Astrocyte (in vitro differentiated cells and primary cell): Measurements from ENCODE around the gene LIPC. TPM values are rescaled to one million over a fixed set of nuclear protein-coding genes. Genes with fewer than 3 reads are reported as not detected.

Experiments
- DNase-seq: peaks from one replicate; pipeline ENCODE4 v3.0.0-alpha.2; 2010; ENCODE audit warnings: low read depth
- FAIRE-seq: peaks from 2 replicates; lab custom pipeline; 2011; peaks lifted over from hg19 to GRCh38; lab: Jason Lieb, UNC
- H2AFZ ChIP-seq: 2 replicates; pipeline ENCODE4 v1.6.0; 2012; ENCODE audit warnings: low read depth, low read length, inconsistent platforms
- H3K27ac ChIP-seq: 2 replicates; pipeline ENCODE4 v1.5.1; 2011; ENCODE audit warnings: low read depth, low read length, inconsistent platforms
- H3K27me3 ChIP-seq: 2 replicates; pipeline ENCODE4 v1.6.0; 2011; ENCODE audit warnings: low read length, inconsistent platforms; ENCODE audit not compliant: insufficient read depth
- H3K36me3 ChIP-seq: 2 replicates; pipeline ENCODE4 v1.5.1; 2011; ENCODE audit warnings: low read length, inconsistent platforms; ENCODE audit not compliant: insufficient read depth
- H3K4me1 ChIP-seq: 2 replicates; pipeline ENCODE4 v1.5.1; 2011; ENCODE audit warnings: low read length, inconsistent platforms; ENCODE audit not compliant: insufficient read depth
- H3K4me2 ChIP-seq: 2 replicates; pipeline ENCODE4 v1.6.0; 2012; ENCODE audit warnings: low read length, inconsistent platforms
- H3K4me3 ChIP-seq: 2 replicates; pipeline ENCODE4 v1.5.1; 2011; ENCODE audit warnings: low read depth, mild to moderate bottlenecking, low read length, inconsistent platforms; ENCODE audit not compliant: insufficient read depth
- H3K79me2 ChIP-seq: 2 replicates; pipeline ENCODE4 v1.6.0; 2012; ENCODE audit warnings: mild to moderate bottlenecking, low read length, inconsistent platforms; ENCODE audit not compliant: insufficient read depth
- H3K9ac ChIP-seq: 2 replicates; pipeline ENCODE4 v1.6.0; 2012; ENCODE audit warnings: mild to moderate bottlenecking, low read length, inconsistent platforms
- H3K9me3 ChIP-seq: 2 replicates; pipeline ENCODE4 v1.5.1; 2012; ENCODE audit warnings: low read depth, mild to moderate bottlenecking, low read length, inconsistent platforms; ENCODE audit not compliant: insufficient read depth
- H4K20me1 ChIP-seq: 2 replicates; pipeline ENCODE4 v1.6.0; 2012; ENCODE audit warnings: low read length, inconsistent platforms; ENCODE audit not compliant: insufficient read depth
- H3K27ac Mint-ChIP-seq: one replicate; pipeline ENCODE4 v1.8.0; 2021; ENCODE audit warnings: mild to moderate bottlenecking, mixed read lengths; ENCODE audit not compliant: unreplicated experiment
- H3K27me3 Mint-ChIP-seq: one replicate; pipeline ENCODE4 v1.8.0; 2021; ENCODE audit warnings: low read depth, mixed read lengths; ENCODE audit not compliant: unreplicated experiment
- H3K36me3 Mint-ChIP-seq: one replicate; pipeline ENCODE4 v1.8.0; 2021; ENCODE audit warnings: low read depth, mixed read lengths; ENCODE audit not compliant: unreplicated experiment
- H3K4me1 Mint-ChIP-seq: one replicate; pipeline ENCODE4 v1.8.0; 2021; ENCODE audit warnings: low read depth, mixed read lengths; ENCODE audit not compliant: unreplicated experiment
- H3K4me3 Mint-ChIP-seq: one replicate; pipeline ENCODE4 v1.8.0; 2021; ENCODE audit warnings: mild to moderate bottlenecking, moderate library complexity, mixed read lengths; ENCODE audit not compliant: unreplicated experiment
- H3K9me3 Mint-ChIP-seq: one replicate; pipeline ENCODE4 v1.8.0; 2021; ENCODE audit warnings: mild to moderate bottlenecking, mixed read lengths; ENCODE audit not compliant: unreplicated experiment
- CTCF ChIP-seq: IDR thresholded peaks from 2 replicates; pipeline ENCODE4 v1.5.1; 2011; ENCODE audit warnings: low read depth, mild to moderate bottlenecking, inconsistent platforms, low read length, moderate library complexity; ENCODE audit not compliant: insufficient read depth
- EZH2 ChIP-seq: IDR thresholded peaks from 2 replicates; pipeline ENCODE4 v1.6.1; 2012; ENCODE audit warnings: mild to moderate bottlenecking, low read length, inconsistent platforms; ENCODE audit not compliant: insufficient read depth
- total RNA-seq: library from RNA; stranded (reverse); gene quantifications from 2 replicates; pipeline ENCODE4 v1.2.1, GENCODE V29; 2021

Gene LIPC
- total RNA-seq, 1 donor from 2014 or later = not detected

GRCh38 chr15:58425834-58426233 is 6.0 kb upstream of the LIPC start:
- TF ChIP-seq EZH2 (no peak), CTCF (no peak)
- Histone ChIP-seq H3K27me3 (no peaks in the 10 kb centered on the region), H3K4me3 (no peak overlapping the region), H3K4me1 (no peaks in the 10 kb centered on the region), H3K4me2 (no peak overlapping the region), H3K27ac (no peak overlapping the region), H4K20me1 (no peaks in the 10 kb centered on the region), H2AFZ (no peak overlapping the region), H3K9ac (no peak overlapping the region), H3K79me2 (no peaks in the 10 kb centered on the region), H3K9me3 (no peaks in the 10 kb centered on the region), H3K36me3 (no peaks in the 10 kb centered on the region)
- H3K27ac Mint-ChIP-seq = no peak overlapping the region
- H3K36me3 Mint-ChIP-seq = no peaks in the 10 kb centered on the region
- no peaks in the 10 kb centered on the region for H3K9me3 Mint-ChIP-seq
- no peaks in the 10 kb centered on the region for H3K4me1 Mint-ChIP-seq
- DNase-seq (no peak), FAIRE-seq (no peak)
- peaks cover 4% of the 10 kb centered on the region for H3K27me3 Mint-ChIP-seq
- no peak overlapping the region for H3K4me3 Mint-ChIP-seq

- Mint-ChIP-seq H3K4me1 (no peaks in the 10 kb centered on the region), H3K36me3 (no peaks in the 10 kb centered on the region), H3K4me3 (no peak overlapping the region), H3K9me3 (no peaks in the 10 kb centered on the region), H3K27me3 (peaks cover 4% of the 10 kb centered on the region), H3K27ac (no peak overlapping the region)
- H3K4me3 ChIP-seq = no peak overlapping the region
- no peaks in the 10 kb centered on the region for H3K9me3 ChIP-seq
- TF ChIP-seq EZH2 (no peak), CTCF (no peak)
- H4K20me1 ChIP-seq = no peaks in the 10 kb centered on the region
- H3K27ac ChIP-seq = no peak overlapping the region
- no peak overlapping the region for H2AFZ ChIP-seq
- H3K4me2 ChIP-seq = no peak overlapping the region
- DNase-seq (no peak), FAIRE-seq (no peak)
- H3K79me2 ChIP-seq = no peaks in the 10 kb centered on the region
- no peaks in the 10 kb centered on the region for H3K36me3 ChIP-seq
- peaks cover 4% of the 10 kb centered on the region for H3K27me3 ChIP-seq
- H3K9ac ChIP-seq = no peak overlapping the region
- no peaks in the 10 kb centered on the region for H3K4me1 ChIP-seq
Measured at GRCh38 chr15:58426501-58426900, 5.3 kb upstream of the LIPC start.

- H3K27ac Mint-ChIP-seq = no peak overlapping the region
- H3K4me3 ChIP-seq = no peak overlapping the region
- H3K27me3 Mint-ChIP-seq = peaks cover 7% of the 10 kb centered on the region
- DNase-seq (no peak), FAIRE-seq (no peak)
- no peaks in the 10 kb centered on the region for H3K4me1 ChIP-seq
- H3K9ac ChIP-seq = no peak overlapping the region
- H3K36me3 ChIP-seq = no peaks in the 10 kb centered on the region
- no peak overlapping the region for H3K4me2 ChIP-seq
- H3K4me1 Mint-ChIP-seq = no peaks in the 10 kb centered on the region
- H3K27me3 ChIP-seq = peaks cover 7% of the 10 kb centered on the region
- no peak overlapping the region for H3K4me3 Mint-ChIP-seq
- no peaks in the 10 kb centered on the region for H3K36me3 Mint-ChIP-seq
- H2AFZ ChIP-seq = no peak overlapping the region
- H3K27ac ChIP-seq = no peak overlapping the region
- H4K20me1 ChIP-seq = no peaks in the 10 kb centered on the region
- TF ChIP-seq CTCF (no peak), EZH2 (no peak)
- H3K79me2 ChIP-seq = no peaks in the 10 kb centered on the region
- no peaks in the 10 kb centered on the region for H3K9me3 ChIP-seq
- H3K9me3 Mint-ChIP-seq = no peaks in the 10 kb centered on the region
Measured at GRCh38 chr15:58427987-58428386, 3.8 kb upstream of the LIPC start.
